HG03103 (cell line): ENCODE results near the gene TGFBR3.

Source experiments
- ATAC-seq: cut with Tn5 transposase; IDR thresholded peaks from one replicate; pipeline ENCODE4 v1.9.1; 2021; ENCODE audit warnings: low read depth; ENCODE audit not compliant: unreplicated experiment

The TGFBR3 gene

GRCh38 chr1:91742848-91743292, 143.1 kb downstream of the TGFBR3 start:
- ATAC-seq: no peak

DNA sequence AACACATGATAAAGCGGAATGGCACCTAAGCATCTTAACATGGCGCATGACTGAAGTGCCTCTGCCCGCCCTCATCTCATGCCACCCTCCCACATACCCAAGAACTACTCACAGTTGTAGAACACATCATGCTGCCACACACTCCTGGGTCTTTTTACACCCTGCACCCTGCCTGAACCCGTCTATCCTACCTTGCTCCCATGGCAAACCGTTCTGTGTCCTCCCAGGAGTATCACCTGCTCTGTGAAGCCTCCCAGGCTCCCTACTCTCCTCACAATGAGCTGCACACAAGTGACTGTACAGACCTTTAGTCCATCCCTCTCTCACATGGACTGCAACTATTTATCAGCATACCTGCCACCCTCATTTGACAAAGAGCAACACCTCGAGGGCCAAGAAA, 144.0 kb downstream of the TGFBR3 start:
- ATAC-seq: no peak

- no peak for ATAC-seq
Observed at GRCh38 chr1:91741301-91741700, 144.7 kb downstream of the TGFBR3 start.

DNA sequence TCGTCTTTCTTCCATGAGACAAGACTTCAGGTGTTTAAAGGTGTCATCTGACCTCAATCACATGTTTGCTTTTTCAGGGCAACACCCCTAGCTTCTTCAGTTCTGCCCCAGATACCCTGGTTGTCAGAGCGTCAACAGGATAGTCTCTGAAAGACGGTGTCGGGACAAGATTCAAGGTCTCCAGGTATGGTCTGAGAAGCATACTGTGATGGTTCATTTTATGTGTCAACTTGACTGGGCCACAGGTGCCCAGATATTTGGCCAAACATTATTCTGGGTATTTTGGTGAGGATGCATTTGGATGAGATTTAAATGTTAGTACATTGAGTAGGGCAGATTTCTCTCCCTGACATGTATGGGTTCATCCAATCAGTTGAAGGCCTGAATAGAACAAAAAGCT, 148.3 kb downstream of the TGFBR3 start:
- no peak for ATAC-seq

DNA sequence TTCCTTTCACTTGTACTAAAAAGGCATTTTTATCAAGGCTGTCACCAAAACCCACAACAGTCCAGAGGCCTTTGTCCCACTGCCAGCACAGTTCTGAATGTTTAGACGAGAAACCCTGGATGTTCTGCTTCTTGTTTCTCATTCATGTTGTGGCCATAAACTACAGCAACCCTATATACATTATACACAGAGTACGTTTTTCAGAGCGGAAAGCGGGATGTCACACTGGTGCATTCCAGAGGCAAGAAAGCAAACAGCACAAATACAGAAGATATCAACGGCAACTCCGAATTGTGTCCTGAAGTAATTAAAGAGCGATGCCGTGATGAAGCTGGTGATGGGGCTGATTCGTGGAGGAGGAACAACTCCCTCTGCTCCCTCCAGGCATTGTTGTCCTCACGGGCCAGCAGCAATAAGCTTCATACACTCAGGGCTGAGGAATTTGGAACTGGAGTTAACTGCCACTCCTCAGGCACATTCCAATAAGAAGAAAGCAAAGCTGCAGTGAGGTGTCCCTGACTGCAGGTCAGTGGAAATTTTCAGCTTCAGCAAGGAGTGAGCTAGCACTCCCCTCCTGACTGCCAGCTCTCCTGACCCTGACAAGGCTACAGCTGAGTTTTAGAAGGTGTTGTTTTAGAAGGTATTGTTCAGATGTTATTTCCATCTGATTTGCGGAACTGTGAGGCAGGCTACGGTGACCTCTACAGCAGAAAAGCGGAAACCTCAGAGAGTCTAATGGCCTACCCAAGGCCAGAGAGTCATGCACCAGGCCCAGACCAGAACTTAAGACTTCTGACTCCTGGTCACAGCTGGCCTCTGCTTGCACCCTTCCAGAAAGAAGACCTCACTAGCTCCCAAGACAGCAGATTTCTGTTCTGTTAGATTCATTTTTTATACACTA, 149.0 kb downstream of the TGFBR3 start:
- no peak for ATAC-seq

- no peak for ATAC-seq
Observed at GRCh38 chr1:91736146-91736714, 149.7 kb downstream of the TGFBR3 start.

- ATAC-seq: no peak
Observed at GRCh38 chr1:91735266-91735845, 150.6 kb downstream of the TGFBR3 start.

DNA sequence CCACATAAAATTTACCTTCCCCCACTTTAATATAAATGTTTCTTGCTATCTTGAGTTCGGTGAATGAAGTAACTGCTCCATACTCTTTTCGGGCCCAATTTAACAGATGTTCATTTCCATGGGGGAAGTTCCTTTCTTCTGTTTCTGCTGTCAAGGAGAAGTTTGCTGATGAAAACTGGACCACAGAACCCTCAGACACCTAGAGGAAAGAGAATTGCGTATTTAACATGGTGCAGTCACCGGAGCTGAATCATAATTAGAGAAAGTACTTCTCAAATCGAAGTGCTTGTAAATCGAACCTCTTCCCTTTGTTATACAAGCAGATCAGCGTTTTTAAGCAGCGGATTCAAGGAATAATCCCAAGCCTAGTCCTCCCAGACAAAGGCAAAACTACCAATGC, 151.2 kb downstream of the TGFBR3 start:
- no peak for ATAC-seq

DNA sequence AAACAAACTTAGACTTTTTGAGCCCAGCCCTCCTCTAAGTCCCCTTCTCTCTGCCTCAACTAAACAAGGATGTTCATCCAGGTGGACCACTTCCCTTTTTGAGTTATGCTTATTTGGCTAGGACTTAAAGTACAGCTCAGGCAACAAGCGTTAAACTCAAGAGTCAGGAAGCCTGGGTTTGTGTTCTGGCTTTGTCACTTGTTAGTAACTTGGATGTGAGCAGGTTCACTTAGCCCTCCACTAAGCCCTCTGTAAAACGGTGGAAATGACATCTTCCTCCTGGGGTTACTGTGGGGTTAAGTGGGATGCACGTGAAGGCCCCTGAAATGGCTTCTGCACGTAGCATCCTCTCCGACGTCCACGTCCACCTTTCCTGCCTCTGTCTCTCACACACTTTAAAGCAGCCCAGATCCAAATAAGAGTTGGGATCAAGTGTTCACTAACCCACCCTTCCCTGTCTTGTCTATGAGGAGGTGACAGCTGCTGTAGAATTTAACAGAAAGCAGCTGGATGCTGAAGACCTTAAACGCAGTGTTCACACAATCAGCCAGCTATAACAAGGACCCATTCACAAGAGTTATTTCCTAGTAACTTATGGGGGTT, 152.7 kb downstream of the TGFBR3 start:
- no peak for ATAC-seq

GRCh38 chr1:91732291-91733107, 153.5 kb downstream of the TGFBR3 start:
- no peak for ATAC-seq

DNA sequence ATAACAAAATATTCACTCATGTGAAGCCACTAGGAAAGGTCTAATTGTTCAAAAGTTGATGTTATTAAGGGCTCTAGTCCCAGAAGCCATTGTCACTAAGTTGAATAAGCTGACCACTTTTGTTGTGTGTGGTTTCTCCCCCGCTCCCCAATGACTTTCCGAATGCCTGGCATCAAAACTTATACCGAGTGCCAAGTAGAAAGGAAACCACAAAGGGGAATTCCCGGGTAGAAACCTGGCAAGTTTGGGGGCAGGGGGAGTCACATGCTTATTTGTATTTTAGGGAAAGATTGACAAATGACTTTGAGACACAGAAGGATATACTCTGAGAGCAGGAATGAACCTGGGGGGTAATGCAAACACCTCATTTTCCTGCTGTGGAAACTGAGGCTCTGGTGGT, 154.1 kb downstream of the TGFBR3 start:
- no peak for ATAC-seq

GRCh38 chr1:91730801-91731732, 154.9 kb downstream of the TGFBR3 start:
- ATAC-seq: no peak

GRCh38 chr1:91729621-91730358, 156.2 kb downstream of the TGFBR3 start:
- ATAC-seq: no peak

DNA sequence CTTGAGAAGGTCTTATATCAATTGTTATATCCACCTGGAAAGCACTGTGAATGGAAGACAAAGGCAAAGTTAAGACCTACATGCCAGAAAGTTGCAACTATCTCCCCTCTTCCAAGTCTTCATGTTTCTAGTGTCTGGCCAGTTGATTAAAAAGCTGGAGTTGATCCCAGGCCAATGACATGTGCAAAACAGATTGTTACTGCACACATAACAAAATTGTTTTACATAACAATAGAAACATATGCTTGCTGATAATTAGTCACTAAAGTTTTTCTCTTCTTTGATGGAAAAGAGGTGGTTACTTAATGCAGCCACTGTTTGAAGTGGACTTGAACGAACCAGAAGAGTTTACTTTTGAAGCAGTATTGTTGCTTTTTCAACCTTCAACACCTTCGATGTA, 158.2 kb downstream of the TGFBR3 start:
- no peak for ATAC-seq

- no peak for ATAC-seq
Observed at GRCh38 chr1:91725989-91726721, 159.8 kb downstream of the TGFBR3 start.

DNA sequence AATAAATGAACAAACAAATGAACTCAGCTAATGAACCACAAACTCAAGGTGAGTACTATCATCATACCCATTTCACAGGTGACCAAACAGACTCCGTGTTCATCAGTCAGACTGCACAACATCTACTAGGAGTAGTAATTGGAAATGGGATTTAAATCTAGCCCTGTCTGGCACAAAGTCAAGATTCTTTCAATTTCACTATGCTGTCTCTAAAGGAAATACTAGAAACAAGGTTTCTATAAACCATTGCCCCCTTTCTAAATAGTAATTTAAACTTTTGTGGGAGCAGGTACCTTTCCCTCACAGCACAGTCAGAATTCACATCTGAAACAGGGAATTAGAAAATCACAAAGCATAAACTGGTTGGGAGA, 160.3 kb downstream of the TGFBR3 start:
- ATAC-seq: no peak

- no peak for ATAC-seq
Observed at GRCh38 chr1:91724644-91725043, 161.3 kb downstream of the TGFBR3 start.

DNA sequence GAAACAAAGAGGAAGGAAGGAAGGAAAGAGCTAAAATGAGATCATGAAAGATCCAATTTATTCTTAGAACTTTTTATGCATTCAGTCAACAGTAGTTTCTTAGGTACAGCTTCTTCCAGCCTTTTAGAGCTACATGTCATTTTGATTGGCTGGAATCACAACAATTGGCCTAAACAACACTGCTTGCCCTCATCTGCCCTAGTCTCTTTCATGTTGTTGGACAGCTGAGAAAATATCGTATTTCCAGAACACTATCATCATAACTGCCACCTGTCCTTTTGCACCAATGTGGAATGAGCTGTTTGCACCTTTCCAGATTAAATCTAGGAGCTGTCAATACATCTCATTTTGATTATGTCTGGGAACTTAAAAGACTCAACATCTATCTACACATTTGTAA, 161.7 kb downstream of the TGFBR3 start:
- no peak for ATAC-seq
